Activated effector memory CD4-positive, alpha-beta T cell treated with Interleukin-2 at 50 U/mL for 16 hours (primary cell): ENCODE data around the gene NKX3-2.

Experiments
- DNase-seq: peaks from one replicate; pipeline ENCODE4 v3.0.0-alpha.2; 2020

The NKX3-2 gene

GRCh38 chr4:13544606-13545393 is 492 bp upstream of the NKX3-2 start:
- DNase-seq: no peak

DNA sequence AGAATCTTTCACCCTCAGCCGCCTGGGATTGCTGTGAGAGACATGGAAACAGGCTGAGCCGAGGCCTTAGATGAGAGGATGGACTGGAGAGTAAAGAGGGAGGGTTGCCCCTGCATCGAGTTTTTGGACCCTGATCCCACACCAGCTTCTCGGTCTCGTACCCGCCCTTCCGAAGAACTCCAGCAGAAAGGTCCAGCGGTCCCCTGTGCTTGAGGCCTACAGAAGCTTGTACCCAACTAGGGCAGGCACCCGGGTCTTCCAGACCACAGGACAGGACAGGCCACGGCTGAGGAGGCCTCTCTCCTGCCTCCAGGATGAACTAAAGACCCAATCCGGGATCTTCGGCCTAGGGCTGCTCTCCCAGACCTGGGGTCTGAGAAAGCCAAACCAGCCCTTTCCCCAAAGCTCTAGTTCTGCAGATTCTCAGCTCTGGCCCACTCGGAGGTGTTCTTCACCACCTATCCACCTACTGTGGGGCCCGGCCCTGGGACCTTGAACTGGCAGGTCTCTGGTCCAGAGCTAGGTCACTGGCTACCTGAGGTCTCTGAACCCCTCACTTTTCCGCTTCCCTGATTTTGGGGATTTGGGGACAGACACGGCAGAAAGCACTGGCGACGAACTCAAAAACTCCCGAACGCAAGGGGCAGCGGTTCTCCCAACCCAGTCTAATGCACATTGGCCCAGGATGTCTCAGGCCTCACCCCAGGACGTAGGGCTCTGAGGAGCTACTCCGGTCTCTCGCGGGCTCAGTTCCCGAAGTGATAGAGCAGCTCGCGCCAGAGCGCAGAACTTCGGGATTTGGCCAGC is 1.1 kb downstream of the NKX3-2 start:
- DNase-seq: no peak

DNA sequence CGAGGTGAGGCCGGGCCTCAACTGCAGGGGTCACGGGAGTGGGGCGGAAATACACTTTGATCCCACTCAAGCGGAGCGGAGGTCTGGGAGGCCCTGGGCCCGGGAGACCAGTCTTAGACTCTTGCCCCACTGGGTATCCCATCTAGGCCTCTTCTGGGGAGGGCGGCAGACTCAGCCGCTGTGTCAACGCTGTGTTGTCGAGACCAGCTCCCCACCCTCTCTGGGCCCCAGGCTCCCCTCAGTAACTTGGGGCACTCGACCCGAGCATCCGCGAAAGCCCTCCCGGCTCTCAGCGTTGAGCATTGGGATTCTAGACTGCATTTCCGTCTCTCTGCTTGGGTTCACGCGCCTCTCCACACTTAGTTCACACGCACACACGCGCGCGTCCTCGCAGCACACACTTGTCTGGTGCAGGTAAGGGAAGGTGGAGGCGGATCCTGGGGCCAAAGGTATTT is 1.7 kb downstream of the NKX3-2 start:
- DNase-seq: no peak

GRCh38 chr4:13541720-13542576 is 2.4 kb downstream of the NKX3-2 start:
- no peak for DNase-seq

DNA sequence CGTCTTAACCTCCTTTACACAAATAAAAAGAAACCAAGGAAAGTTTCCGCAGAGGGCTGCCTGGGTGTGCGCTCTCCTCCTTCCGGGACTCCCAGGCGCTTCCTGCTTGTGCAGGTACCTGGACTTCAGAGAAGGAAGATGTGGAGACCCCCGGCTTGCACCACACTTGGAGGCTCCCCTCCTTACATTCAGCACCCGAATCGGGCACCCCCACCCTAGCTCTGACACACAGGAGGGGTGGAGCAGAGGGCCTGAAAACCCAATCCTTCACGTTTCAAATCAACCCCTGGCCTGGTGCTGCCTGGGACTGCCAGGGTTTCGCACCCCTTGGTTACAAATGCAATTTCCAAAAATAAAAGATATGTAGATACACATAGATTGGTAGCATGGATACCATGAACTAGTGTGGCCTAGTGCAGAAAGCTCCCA is 3.1 kb downstream of the NKX3-2 start:
- DNase-seq: no peak

- DNase-seq: no peak
These were observed 3.7 kb downstream of the NKX3-2 start for GRCh38 chr4:13540446-13541175.

DNA sequence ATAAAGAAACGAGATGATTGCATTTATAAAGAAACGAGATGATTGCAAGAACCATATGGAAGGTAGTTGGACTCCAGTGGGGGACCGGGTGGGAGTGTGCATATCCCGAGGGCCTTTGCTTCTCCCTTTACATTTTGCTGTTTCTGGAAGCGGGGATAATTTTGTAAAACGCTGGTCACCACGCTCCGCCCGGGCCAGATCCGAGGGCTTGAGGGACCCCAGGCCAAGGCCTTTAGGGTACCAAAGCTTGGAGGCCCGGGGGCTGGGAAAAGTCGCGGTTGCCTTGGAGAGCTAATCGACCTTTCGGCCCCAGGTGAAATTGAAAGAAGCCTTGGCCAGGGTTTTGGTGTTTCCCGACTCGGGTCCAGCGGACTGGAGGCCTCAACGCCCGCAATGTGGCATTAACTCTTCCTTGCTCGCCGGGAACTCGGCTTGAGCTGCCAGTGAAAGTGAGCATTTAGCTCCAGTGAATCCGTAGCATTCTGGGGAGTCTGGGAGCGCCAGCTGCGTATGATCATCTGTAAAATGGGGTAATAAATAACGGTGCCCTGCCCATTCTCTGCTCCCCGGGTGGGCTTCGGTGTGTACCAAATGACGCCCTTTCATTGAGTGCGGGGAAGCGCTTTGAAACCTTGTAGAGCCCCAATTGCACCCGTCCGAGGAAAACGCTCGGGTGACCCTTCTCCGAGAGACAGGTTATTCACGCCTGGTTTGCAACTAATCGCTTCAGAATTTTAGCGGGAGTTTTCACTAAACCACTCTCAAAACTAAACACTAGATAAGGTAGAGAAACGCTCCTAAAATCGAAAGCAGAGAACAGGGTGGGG is 4.5 kb downstream of the NKX3-2 start:
- DNase-seq: no peak

DNA sequence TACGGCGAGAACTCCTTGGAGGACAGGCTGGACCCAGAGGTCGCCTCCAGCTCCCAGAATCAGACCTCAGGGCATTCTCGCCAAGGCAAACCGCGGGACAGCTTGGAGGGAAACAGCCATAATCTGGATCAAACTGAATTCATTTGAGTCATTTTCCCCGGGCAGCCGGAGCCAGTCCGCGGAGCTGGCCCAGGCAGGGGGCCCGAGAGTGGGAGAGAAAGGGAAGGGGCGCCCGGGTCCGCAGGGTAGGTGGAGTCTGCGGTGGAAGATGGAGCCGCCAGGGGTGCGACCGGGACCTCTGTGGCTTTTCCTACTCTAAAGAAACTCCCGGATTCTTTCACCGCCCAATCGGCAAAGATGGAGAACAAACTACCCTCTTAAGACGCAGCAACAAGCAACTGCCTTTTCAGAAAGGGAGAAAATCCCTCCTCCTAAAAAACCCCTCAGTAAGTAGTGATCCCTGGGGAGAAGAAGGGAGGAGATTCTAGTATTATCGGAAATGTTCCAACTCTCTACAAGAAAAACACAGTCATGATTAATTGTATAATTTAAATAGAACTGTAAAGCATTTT is 5.2 kb downstream of the NKX3-2 start:
- no peak for DNase-seq

GRCh38 chr4:13538427-13538973 is 5.8 kb downstream of the NKX3-2 start:
- DNase-seq: no peak

GRCh38 chr4:13537832-13538177 is 6.5 kb downstream of the NKX3-2 start:
- DNase-seq: no peak

- no peak for DNase-seq
These were observed 7.1 kb downstream of the NKX3-2 start for GRCh38 chr4:13537011-13537831.

GRCh38 chr4:13536607-13537006 is 7.7 kb downstream of the NKX3-2 start:
- no peak for DNase-seq

- DNase-seq: no peak
These were observed 8.5 kb downstream of the NKX3-2 start for GRCh38 chr4:13535708-13536361.

DNA sequence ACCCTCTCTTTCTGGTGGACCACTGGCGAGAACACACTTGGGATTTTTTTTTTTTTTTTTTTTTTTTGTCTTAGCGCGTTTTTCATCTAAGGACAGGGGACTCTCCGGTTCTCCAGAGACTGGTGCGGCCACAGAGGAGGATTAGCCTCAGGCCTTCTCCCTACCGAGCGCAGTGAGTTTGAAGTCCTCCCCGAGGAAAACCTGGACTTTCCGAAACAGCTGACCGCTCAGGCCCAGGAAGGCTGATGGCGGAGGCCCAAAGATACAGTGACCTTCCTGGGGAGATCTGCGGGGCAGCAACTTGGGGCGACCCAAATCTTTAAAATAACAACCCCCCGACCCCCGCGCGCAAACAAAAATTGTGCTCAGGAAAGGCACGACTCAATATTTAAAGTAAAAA is 9.2 kb downstream of the NKX3-2 start:
- no peak for DNase-seq

DNA sequence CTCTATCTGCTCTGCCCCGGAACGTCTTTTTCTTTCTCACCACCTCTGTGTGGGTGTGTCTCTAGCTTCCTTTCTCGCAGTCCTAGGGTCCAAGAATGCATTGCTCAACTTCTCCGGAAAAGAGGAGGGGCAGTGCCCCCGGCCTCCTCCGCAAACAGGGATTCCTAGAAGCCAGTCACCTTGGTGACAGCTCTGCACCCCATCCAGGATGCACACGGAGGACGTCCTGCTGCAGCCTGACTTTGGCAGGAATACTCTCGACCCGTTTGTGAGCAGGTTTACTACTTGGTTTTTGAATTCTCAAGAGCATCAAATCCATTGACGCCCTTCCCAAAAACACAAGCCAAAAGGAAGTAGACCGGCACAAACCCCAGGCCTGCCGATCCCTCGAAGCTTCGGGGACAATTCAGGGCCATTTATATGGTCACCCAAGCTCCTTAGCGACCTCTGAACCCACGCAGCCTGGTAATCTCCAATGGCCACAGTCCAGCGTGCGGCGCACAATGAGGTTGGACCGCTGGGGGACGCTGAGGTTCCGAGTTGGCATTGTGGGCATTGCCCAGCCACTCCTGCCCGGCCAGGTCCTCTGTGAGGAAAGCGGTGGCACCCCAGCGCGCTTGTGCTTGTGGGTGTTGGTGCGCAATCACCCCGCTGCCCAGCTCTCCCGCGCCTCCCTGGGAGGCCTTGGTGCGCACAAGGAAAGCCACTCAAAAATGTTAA is 9.8 kb downstream of the NKX3-2 start:
- no peak for DNase-seq

- DNase-seq: no peak
These were observed 10.5 kb downstream of the NKX3-2 start for GRCh38 chr4:13533670-13534343.

DNA sequence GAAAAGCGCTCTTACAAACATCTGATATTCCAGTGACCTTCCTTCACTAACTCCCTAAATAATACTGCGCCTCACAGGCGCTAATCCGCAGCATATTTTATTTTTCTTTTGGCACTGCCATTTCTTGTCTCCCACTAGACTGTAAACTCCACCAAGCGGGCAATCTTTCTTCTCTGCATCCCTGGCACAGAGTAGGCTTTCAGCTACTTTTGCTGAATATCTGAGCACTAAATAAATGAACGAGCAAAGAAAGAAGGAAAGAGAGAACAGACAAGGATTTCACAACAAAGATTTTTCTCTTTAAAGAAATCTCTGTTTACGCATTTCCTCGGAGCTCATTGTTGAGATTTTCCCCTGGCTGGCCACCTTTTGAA is 12.7 kb downstream of the NKX3-2 start:
- no peak for DNase-seq
